ENCODE data around the gene DYNC1I1.

- TF ChIP-seq CTCF (conservative IDR thresholded peaks at IDR 0.05; ENCODE audit: low read depth, low read length) (no peak), EZH2 (IDR thresholded peaks at IDR 0.05; ENCODE audit: borderline replicate concordance, low read depth, low read length, poor library complexity, severe bottlenecking) (no peak)
Measured at GRCh38 chr7:96023387-96023786, 251.0 kb downstream of the DYNC1I1 start.

Data from A673 (cell line).